HG02642 (cell line): ENCODE measurements around the gene DHCR7.

ENCODE experiments used
- ATAC-seq: cut with Tn5 transposase; IDR thresholded peaks from one replicate; pipeline ENCODE4 v1.9.1; 2021; ENCODE audit warnings: mild to moderate bottlenecking; ENCODE audit not compliant: unreplicated experiment, poor library complexity

The DHCR7 gene

DNA sequence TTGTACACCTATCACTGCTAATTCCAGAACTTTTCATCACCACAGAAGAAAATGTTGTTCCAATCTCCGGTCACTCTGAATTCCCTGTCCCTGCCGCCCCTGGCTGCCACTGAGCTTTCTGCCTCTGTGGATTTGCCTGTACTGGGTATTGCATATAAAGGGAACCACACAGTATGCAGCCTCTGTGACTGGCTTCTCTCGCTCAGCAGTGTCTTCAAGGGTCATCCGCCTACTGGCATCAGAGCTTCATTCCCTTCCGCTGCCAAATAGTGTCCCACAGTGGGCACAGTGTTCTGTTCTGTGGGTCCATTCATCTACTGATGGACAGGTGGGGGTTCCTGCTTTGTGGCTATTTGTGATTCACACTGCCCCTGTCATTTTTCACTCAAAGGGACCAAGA is 5.3 kb downstream of the DHCR7 start:
- no peak for ATAC-seq

DNA sequence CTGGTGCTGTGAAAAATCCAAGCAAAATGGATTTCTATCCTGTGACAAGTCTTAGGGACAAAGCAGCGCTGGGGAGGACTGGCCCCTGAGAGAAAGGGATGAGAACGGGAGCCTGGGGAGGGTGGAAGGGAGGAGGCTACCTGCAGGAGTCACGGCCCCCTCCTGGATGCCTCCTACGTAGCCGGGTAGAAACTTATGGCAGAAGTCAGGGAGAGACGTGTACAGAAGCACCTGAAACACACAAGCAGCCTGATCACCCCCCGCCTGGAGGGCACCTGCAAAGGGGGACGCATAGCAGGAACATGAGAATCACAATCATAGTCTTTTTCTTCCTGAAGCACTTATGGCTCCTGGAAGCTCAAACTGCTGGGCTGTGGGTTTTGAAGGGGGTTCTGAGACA is 6.1 kb downstream of the DHCR7 start:
- no peak for ATAC-seq

DNA sequence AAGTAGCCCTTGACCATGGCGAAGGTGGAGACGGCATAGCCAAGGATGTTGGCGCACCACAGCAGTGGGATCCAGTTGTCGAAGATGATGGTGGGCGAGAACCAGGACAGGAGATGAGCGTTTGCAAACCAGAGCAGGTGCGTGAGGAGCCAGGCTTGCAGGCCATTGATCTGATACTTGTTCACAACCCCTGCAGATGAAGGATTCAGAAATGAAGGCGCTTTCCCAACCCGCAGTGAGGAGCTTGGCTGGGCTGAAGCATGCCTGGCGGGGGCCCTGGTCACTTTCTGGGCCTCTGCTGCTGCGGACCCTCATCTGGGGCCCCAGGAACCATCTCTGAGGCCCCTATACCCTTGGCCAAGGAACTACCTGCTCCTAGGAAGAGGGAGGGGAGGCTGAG is 6.9 kb downstream of the DHCR7 start:
- no peak for ATAC-seq

DNA sequence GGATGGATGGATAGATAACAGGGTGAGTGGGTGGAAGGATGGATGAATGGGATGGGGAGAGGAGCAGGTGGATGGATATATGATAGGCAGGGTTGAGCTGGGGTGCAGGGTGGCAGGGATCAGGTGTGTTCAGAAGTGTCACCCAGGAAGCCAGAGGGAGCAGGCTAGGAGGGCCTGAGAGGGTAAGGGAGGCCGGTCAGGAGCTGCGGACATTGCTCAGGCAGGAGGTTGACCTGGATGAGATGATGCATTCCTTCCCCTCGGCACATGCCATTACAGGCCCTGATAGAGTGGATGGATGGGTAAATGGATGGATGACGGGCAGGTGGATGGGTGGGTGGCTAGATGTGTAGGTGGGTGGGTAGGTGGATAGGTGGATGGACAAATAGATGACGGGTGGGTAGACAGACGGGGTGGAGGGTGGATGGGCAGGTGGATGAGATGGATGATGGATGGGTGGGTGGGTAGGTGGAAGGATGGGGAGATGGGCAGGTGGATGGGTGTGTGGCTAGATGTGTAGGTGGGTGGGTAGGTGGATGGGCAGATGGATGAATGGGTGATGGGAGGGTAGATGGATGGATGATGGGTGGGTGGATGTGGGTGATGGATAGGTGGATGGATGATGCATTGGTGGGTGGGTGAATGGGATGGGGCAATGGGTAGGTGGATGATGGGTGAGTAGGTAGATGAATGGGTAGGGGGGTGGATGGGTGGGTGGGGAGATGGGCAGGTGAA is 8.0 kb downstream of the DHCR7 start:
- ATAC-seq: no peak

DNA sequence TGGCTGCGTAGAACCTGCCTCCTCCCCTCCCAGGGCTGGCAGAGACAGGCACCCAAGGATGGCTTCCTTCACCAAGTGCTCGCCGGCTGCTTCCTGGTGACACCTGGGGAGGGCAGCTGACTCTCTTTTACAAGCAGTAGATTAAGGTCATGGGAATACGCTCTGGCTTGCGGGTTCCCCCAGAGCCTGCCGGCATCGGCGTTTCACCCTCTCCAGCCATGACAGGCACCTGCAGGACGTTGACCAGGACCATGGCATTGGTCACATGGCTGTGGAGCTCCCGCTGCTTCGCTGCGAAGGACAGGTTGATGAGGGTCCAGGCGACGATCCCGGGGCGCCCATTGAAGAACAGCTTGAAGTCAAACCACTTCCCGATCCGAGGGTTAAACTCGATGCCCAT is 9.5 kb downstream of the DHCR7 start:
- no peak for ATAC-seq

DNA sequence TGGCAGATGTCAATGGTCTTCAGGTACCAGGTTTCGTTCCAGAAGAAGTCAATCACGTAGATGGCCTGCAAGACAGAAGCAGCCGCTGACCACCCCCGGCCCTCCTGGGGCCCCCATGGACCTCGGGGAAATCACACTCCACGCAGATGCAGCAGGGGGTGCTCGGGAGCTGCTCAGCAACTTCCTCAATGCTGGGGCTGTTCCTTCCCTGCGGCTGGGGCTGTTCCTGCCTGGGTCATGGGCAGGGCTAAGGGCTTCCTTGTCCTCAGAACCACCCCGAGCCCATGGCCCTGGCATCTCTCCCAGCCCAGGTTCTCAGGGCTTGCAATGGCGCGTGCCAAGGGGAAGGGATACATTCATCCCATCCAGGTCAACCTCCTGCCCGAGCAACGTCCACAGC is 10.3 kb downstream of the DHCR7 start:
- ATAC-seq: no peak

DNA sequence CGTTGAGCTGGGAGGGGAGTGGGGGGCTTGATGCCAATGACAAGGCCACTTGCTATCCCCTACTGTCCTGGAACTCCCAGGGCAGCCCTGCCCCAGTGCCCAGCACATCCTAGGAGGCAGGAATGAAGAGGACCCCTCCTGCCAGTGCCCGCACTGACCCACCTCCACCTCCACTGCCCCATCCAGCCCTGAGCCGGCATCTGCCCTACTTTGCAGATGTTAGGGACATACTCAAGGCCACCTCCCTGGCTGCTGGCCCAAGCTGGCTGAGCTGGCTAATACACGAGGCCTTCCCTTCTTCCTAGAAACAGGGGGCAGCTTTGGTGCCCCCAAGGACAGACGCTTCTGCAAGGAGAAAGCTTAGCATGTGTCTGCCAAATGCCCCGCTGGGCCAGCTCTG is 10.8 kb downstream of the DHCR7 start:
- no peak for ATAC-seq

DNA sequence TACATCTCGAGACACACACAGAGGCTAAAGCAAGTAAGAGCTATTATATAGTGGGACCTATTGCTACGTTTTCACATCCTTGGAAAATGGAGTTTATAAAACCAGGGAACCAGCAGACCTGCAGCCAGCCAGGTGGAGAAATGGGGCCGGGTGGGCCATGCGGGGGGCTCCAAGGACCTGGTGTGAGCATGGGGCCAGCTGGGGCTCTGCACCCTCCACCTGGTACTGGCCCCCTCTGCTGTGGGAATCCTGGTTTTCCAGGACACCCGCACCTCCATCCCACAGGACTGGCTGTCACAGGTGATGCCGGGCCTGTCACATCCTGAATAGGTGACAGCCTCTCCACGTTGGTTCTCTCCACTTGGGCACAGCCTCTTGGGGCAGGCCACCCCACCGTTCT is 11.3 kb downstream of the DHCR7 start:
- no peak for ATAC-seq

DNA sequence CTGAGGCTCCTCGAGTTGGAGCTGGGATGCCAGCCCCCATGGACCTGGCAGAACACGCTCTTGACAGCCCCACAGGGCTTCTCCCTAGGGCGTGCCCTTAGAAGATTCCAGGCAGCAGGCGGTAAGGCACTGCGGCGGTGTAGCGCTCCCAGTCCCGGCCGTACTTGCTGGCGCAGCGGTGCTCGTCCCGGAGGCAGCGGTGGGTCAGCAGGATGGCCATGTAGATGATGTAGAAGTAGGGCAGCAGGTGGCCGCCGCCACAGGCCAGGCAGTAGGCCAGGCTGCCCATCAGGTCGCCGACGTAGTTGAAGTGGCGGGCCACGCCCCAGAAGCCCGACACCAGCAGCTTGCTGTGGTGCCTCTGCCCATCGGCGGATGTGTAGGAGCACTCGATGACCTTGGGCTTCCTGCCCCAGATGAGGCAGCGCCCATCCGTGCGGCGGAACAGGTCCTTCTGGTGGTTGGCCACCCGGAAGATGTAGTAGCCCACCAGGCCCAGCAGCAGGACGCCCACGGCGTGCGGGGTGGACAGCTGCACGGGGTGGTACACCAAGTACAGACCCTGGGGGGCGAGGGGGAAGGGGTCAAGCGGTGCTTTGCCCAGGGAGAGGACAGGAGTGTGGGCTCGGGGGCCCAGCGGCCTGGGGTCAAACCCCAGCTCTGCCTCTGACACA is 12.8 kb downstream of the DHCR7 start:
- no peak for ATAC-seq

DNA sequence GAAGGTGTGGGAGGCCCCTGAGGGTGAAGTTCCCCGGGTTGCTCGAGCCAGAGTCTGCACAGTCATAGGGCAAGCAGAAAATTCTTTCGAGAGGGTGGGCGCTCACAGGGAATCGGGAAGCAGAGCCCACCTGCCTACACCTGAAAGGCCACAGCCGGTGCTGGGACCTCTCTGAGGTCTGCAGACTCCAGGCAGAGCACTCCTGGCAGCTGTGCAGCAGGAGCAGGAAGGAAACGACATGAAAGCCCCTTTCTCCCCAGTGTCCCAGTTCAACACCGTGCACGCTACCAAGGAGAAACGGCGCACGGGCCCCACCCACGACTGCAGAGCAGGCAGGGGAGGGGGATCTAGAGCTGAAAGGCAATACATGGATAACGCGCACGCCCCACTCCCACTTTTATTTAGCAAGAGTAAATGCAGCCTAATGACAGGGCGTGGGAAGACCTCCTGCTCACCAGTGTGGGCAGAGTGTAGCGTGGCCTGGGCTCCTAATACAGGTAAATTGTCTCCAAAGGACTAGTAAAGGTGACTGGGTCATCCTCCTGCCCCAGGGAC is 13.5 kb downstream of the DHCR7 start:
- ATAC-seq: no peak

DNA sequence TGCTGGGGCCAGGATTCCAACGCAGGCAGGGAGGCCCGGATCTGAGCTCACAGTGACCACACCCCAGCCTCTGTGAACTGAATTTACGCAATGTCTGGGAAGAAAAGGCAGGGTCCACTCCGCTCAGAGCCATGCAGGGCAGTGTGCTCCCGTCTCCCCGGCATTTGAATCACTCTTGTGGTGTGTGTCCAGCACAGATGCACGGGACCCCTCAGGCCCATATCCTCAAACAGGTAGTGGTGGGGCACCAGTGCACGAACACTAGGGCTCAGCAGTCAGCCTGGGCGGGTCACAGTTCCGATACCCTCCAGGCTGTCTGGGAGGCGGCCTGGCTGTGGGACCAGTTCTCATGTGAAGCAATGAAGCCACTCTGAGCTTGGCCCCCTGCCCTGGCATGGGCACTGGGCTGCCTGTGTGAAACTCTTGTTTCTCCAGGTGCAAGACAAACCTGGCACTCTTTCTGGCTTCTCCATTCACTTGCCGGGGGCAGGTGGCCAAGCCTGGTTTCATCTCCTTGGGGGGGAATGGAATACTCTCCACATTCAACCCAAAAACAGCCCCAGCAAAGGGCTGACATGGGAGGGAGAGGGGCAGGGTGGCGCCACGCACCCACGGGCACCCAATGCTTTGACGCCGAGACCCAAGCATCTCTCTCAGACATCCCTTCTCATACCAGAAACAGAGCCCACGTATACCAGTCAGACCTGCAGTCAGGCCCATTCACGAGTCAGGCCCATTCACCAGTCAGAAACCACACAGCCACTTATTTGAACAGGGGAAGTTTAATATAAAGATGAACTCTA is 14.3 kb downstream of the DHCR7 start:
- ATAC-seq: no peak

DNA sequence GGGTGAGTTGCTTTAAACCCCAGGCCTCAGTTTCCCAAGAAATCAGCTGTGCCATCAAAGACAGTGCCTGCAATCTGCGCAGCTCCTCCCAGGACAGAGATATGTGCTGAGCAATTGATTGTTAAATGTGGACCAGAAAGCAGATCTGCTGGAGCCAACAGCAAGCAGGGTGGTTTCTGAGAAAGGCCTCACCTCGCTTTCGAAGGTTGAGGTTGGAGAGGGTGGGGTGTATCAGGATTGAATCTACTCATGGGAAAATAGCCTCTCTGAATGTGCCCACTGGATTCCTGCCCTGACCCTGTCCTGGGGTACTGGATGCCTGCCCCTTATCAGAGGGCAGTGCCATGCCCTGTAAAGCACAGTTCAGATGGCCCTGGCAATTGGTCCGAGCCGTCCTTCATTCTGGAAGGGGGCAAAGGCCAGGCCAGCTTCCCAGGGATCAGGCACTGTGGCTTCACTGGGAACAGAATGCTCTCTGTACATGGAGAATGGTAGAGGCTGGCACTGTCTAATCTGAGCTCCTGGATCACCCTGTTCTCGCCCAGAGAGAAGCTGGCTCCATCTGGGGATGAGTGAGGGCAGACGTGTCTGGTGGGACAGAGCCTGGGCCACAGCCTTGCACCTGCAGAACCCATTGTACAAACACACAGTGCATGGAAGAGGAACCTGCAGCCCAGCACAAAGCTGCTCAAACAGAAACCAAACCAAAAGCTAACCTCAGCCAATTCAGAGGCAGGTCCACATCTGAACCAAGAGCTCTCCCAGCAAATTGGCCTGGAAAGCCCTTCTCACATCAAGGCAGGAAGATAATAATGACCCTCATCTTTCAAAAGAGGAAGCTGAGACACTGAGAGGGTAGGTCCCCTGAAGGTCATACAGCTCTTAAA is 15.2 kb downstream of the DHCR7 start:
- no peak for ATAC-seq

DNA sequence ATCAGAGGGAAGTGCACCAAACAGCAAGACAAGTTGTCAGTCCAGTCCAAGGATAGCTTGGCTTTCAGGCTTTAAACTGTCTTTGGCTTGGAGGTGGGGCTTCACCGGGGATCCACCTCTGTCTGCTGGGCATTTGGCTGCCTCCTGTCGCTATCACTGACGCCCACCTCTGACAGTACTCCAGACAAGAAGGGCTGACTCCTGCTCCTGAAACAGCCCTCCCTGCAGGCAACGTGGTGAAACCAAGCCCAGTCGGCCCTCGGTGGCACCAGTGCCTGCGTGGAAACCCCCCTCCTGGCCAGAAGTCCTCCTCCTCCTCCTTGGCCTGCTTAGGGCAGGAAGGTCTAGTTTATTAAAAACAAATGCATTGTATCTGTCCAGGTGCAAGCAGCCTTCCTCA is 16.9 kb downstream of the DHCR7 start:
- no peak for ATAC-seq

DNA sequence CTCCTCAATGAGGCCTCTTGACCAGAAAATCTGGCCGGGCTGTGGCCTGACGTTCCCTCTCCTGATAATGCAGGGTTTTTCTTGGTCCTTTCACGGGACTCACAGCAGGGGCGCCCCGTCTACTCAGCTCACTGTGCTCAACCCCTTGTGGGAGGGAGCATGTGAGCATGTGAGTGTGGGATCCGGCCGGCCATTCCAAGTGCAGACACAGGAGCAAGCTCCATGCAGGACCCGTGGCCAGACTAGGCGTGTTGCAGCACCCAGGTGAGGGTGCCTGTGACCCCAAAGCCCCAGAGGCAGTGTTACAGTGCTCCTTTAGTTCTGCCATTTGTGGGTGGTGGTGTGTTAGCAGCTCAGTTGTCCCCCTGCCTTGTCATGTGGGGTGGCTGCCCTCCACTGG is 18.0 kb downstream of the DHCR7 start:
- ATAC-seq: no peak

DNA sequence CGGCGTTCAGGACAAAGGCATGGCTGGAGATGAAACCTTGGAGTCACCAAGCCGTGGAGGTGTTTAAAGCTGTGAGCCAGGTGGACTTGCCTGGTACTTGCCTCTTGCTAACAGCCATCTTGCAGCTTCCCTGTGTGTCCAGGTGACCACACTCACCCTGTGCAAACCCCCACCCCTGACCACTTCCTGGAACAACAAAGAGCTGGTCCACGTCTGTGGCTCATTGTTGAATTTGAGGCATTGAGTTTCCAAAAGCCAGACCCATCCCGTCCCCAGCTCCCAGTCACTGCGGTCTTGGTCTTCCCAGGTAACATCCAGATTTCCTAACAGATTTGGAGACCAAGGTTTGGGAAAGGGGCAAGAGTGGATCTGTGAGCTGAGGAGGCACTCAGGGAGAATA is 18.5 kb downstream of the DHCR7 start:
- no peak for ATAC-seq

DNA sequence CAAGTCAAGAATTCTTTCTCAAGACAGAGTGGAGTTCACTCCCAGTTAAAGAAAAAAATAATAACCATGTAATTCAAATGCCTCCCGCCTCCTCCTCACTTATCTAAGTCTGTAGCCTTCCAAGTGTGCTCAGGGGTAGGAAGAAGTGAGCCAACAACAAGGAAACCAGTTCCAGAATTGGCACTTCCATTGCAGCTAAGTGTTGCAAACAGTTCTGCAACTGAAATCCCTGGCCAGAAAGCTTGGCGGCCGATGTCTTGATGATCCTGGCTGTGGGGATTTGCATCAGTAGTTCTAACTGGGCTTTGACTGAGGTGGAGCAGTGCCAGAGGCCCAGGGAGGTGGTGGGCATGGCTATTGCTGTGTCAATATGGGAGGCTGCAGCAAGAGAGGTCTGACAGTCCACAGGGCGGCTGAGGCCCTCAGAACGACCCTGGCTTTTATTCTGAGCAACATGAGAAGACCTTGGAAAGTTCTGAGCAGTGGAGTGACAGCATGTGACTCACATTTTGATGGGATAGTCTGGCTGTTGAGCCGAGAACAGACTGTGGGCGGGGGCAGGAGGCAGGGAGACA is 19.2 kb downstream of the DHCR7 start:
- ATAC-seq: no peak

DNA sequence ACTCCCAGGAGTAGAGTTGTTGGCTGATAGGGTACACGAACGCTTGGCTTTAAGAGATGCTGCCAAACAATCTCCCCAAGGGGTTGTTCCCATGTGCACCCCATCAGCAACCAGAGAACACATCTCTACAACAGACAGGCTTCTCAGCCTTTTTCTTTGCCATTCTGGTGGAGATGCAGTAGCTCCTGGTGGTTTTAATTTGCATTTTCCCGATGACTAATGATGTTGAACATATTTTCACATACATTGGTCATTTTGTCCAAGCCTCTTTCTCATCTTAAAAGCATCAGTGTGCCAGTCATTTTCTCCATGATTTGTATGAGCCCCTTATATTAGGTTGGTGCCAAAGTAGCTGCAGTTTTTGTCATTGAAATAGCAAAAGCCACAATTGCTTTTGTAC is 21.8 kb downstream of the DHCR7 start:
- ATAC-seq: no peak

DNA sequence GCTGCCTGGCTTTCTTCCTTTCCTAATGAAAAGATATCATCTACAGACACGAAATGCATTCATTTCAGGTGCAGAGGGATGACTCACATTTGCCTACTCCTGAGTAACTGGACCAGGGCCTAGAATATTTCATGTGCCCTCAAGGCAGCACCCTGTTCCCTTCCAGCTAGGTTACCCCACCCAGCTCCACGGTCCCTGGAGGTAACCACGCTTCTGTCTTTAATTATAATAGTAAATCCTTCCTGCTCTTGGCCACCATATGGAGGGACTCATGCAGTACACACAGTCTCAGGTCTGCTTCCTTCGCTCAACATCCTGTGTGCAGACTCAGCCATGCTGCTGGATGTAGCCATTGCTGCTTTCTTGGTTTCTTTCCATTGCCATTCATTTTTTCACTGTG is 22.3 kb downstream of the DHCR7 start:
- ATAC-seq: no peak

DNA sequence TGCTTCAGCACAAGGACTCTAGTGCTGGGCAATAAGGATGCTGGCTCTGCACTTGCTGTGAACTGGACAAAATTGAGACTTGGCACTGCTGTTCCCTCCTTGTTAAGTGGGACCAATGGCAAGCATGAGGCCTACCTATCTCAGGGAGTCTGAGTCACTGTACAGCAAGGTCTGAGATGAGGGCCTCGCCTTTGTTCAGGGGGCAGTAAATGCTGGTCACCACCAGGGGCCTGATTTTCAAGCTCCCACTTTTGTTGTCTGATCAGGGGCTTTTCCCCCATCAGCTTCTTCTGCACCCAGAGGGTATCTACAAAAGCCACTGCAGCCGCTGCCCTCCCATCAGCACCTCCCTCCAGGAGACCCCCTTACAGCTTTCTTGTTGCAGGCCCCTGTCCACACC is 22.8 kb downstream of the DHCR7 start:
- ATAC-seq: no peak
